PC-3 (cell line): ENCODE results near the gene GPS1. TPM values are rescaled to one million over a fixed set of nuclear protein-coding genes. Genes with fewer than 3 reads are reported as not detected.

Experiments used
- ATAC-seq: fragments of 200-7000 bp; cut with Tn5 transposase; 2 replicates; pipeline ENCODE4 v1.9.1; 2020; ENCODE audit warnings: mild to moderate bottlenecking, moderate library complexity
- BruUV-seq: library from RNA; stranded (reverse); fragments of 400-500 nt; replicated peaks from 2 replicates; lab custom pipeline; 2021; lab: Mats Ljungman, UMichigan
- CTCF ChIA-PET: fragments of 300-600 bp; sonication (Branson Sonifier 250); formaldehyde crosslinking; loops from one replicate; lab custom pipeline; 2022; ENCODE audit warnings: antibody characterized with exemption; lab: Charles Lee
- POLR2A ChIA-PET: fragments of 300-600 bp; sonication (Branson Sonifier 250); formaldehyde crosslinking; loops from one replicate; lab custom pipeline; 2022; ENCODE audit warnings: antibody characterized with exemption; ENCODE audit not compliant: unreplicated experiment; lab: Charles Lee
- DNase-seq: peaks from one replicate; pipeline ENCODE4 v3.0.0-alpha.2; 2015
- H2AFZ ChIP-seq: fragments of 300-600 bp; sonication (generic); 2 replicates; pipeline ENCODE4 v1.6.0; 2016; ENCODE audit warnings: antibody characterized with exemption, low read length
- H3F3A ChIP-seq: fragments of 300-600 bp; sonication (generic); one replicate; pipeline ENCODE4 v1.6.0; 2017; ENCODE audit warnings: antibody characterized with exemption, low read length, control low read depth, mild to moderate bottlenecking; ENCODE audit not compliant: unreplicated experiment
- H3K27ac ChIP-seq: fragments of 300-600 bp; sonication (generic); 2 replicates; pipeline ENCODE4 v1.5.1; 2016; ENCODE audit warnings: mild to moderate bottlenecking, low read length
- H3K27me3 ChIP-seq: fragments of 300-600 bp; sonication (generic); 2 replicates; pipeline ENCODE4 v1.6.1; 2016; ENCODE audit warnings: low read length, mixed read lengths
- H3K36me3 ChIP-seq: fragments of 300-600 bp; sonication (generic); 2 replicates; pipeline ENCODE4 v1.6.1; 2016; ENCODE audit warnings: low read depth, mixed run types, low read length, mixed read lengths
- H3K4me1 ChIP-seq: fragments of 300-600 bp; sonication (generic); 2 replicates; pipeline ENCODE4 v1.5.1; 2016; ENCODE audit warnings: low read length; ENCODE audit not compliant: insufficient read depth
- H3K4me2 ChIP-seq: fragments of 300-600 bp; sonication (generic); 2 replicates; pipeline ENCODE4 v1.6.0; 2016; ENCODE audit warnings: low read length
- H3K4me3 ChIP-seq: fragments of 300-600 bp; sonication (generic); 2 replicates; pipeline ENCODE4 v1.5.1; 2016; ENCODE audit warnings: mild to moderate bottlenecking, low read length, mixed read lengths
- H3K79me2 ChIP-seq: fragments of 300-600 bp; sonication (generic); 2 replicates; pipeline ENCODE4 v1.6.1; 2017; ENCODE audit warnings: low read length, mixed read lengths
- H3K9ac ChIP-seq: fragments of 300-600 bp; sonication (generic); 2 replicates; pipeline ENCODE4 v1.6.0; 2016; ENCODE audit warnings: mild to moderate bottlenecking, low read length
- H3K9me2 ChIP-seq: fragments of 300-600 bp; sonication (generic); replicated peaks from 2 replicates; pipeline ENCODE4 v1.6.1; 2016; ENCODE audit warnings: mixed run types, low read length, mixed read lengths
- H3K9me3 ChIP-seq: fragments of 300-600 bp; sonication (generic); 2 replicates; pipeline ENCODE4 v1.6.1; 2016; ENCODE audit warnings: low read length, mixed read lengths
- H4K20me1 ChIP-seq: fragments of 300-600 bp; sonication (generic); 2 replicates; pipeline ENCODE4 v1.6.1; 2016; ENCODE audit warnings: low read length, mixed read lengths
- CTCF ChIP-seq: fragments of 300-600 bp; sonication (generic); conservative IDR thresholded peaks from 2 replicates; pipeline ENCODE4 v1.5.1; 2017; ENCODE audit warnings: antibody characterized with exemption, low read depth, mild to moderate bottlenecking, low read length
- EZH2 ChIP-seq: fragments of 300-600 bp; sonication (generic); IDR thresholded peaks from one replicate; pipeline ENCODE4 v1.6.1; 2017; ENCODE audit warnings: antibody characterized with exemption, mild to moderate bottlenecking, low read length; ENCODE audit not compliant: unreplicated experiment
- EZH2phosphoT487 ChIP-seq: fragments of 300-600 bp; sonication (generic); IDR thresholded peaks from 2 replicates; pipeline ENCODE4 v1.6.1; 2018; ENCODE audit warnings: mild to moderate bottlenecking, antibody characterized with exemption, low read length, borderline replicate concordance
- intact Hi-C: fragments of 100-400 bp; cut with micrococcal nuclease; formaldehyde crosslinking; loops from 2 replicates; pipeline ENCODE4 v1.9.0; 2023
- total RNA-seq: library from RNA; depleted of rRNA; stranded (reverse); fragments of >200 nt; gene quantifications from 2 replicates; pipeline ENCODE4 v1.2.3, GENCODE V29; 2014

The GPS1 gene
- total RNA-seq, 1 experiment from 2014 or later = 240 TPM

- no peaks in the 10 kb centered on the region for H3K4me1 ChIP-seq
- H3F3A ChIP-seq = no peaks in the 10 kb centered on the region
- no peak overlapping the region for H2AFZ ChIP-seq
- H3K27ac ChIP-seq = no peak overlapping the region
- TF ChIP-seq EZH2 (no peak), EZH2phosphoT487 (no peak), CTCF (no peak)
- no peak overlapping the region for H3K9ac ChIP-seq
- H3K9me2 ChIP-seq = no peaks in the 10 kb centered on the region
- BruUV-seq = no TSS peak
- ATAC-seq = no peak
- intact Hi-C loops = no loop called here
- CTCF ChIA-PET = no interaction called here
- no peak for DNase-seq
- no peaks in the 10 kb centered on the region for H3K27me3 ChIP-seq
- H4K20me1 ChIP-seq = no peaks in the 10 kb centered on the region
- no peaks in the 10 kb centered on the region for H3K79me2 ChIP-seq
- no peaks in the 10 kb centered on the region for H3K9me3 ChIP-seq
- POLR2A ChIA-PET = no interaction called here
- no peaks in the 10 kb centered on the region for H3K36me3 ChIP-seq
- no peak overlapping the region for H3K4me3 ChIP-seq
- no peak overlapping the region for H3K4me2 ChIP-seq
Observed at GRCh38 chr17:82010575-82011525, 40.8 kb upstream of the GPS1 start.

- DNase-seq (no peak), ATAC-seq (no peak)
- intact Hi-C loops = no loop called here
- Histone ChIP-seq H3K27ac (no peak overlapping the region), H3K9me2 (no peaks in the 10 kb centered on the region), H3F3A (no peaks in the 10 kb centered on the region), H3K27me3 (no peaks in the 10 kb centered on the region), H3K79me2 (no peaks in the 10 kb centered on the region), H3K4me3 (no peak overlapping the region), H3K4me2 (no peak overlapping the region), H3K4me1 (no peaks in the 10 kb centered on the region), H4K20me1 (no peaks in the 10 kb centered on the region), H2AFZ (no peak overlapping the region), H3K9ac (no peak overlapping the region), H3K36me3 (no peaks in the 10 kb centered on the region), H3K9me3 (no peaks in the 10 kb centered on the region)
- no peak for TF ChIP-seq EZH2
- no peak for TF ChIP-seq EZH2phosphoT487
- no peak for TF ChIP-seq CTCF
- BruUV-seq = no TSS peak
- ChIA-PET CTCF (no interaction called here), POLR2A (no interaction called here)
Observed at GRCh38 chr17:82011617-82012187, 40.0 kb upstream of the GPS1 start.

- no peaks in the 10 kb centered on the region for H3K79me2 ChIP-seq
- BruUV-seq = no TSS peak
- TF ChIP-seq EZH2phosphoT487 (no peak), EZH2 (no peak)
Observed at GRCh38 chr17:82012261-82012639, 39.4 kb upstream of the GPS1 start.

More at GRCh38 chr17:82012261-82012639, 39.4 kb upstream of the GPS1 start:
- DNase-seq = no peak
- Histone ChIP-seq H3F3A (no peaks in the 10 kb centered on the region), H3K36me3 (no peaks in the 10 kb centered on the region), H2AFZ (no peak overlapping the region), H3K9ac (no peak overlapping the region), H3K4me1 (no peaks in the 10 kb centered on the region), H3K4me2 (no peak overlapping the region), H3K4me3 (no peak overlapping the region), H4K20me1 (no peaks in the 10 kb centered on the region), H3K27ac (no peak overlapping the region), H3K9me2 (no peaks in the 10 kb centered on the region), H3K27me3 (no peaks in the 10 kb centered on the region), H3K9me3 (no peaks in the 10 kb centered on the region)
- intact Hi-C loops = no loop called here
- ATAC-seq = no peak
- ChIA-PET CTCF (no interaction called here), POLR2A (no interaction called here)
